HG02970 (cell line): ENCODE measurements around the gene PDE7B.

Experiments used
- ATAC-seq: cut with Tn5 transposase; IDR thresholded peaks from one replicate; pipeline ENCODE4 v1.9.1; 2021; ENCODE audit warnings: mild to moderate bottlenecking, moderate library complexity, moderate number of reproducible peaks; ENCODE audit not compliant: unreplicated experiment, low FRiP score

The PDE7B gene

GRCh38 chr6:135883536-135883935, 32.0 kb downstream of the PDE7B start:
- no peak for ATAC-seq

DNA sequence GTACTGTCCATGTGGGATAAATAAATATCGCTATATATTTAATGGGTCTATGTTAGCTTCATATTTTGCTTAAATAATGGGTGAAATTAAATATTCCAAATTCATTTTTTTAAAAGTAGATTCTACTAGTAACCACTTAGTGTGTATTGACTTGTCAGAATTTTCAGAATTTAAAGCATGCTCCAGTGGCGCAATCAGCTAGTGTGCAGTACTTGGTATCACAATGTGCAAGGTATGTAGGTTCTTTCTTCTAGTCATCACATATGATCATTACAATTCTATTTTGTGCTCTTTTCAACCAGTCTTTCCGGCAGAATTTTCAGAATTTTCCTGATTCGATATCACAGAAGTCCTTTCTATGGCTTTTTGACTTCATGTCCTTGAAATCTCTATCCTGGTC, 32.6 kb downstream of the PDE7B start:
- ATAC-seq, result no peak

GRCh38 chr6:135887069-135887468, 35.6 kb downstream of the PDE7B start:
- no peak for ATAC-seq

DNA sequence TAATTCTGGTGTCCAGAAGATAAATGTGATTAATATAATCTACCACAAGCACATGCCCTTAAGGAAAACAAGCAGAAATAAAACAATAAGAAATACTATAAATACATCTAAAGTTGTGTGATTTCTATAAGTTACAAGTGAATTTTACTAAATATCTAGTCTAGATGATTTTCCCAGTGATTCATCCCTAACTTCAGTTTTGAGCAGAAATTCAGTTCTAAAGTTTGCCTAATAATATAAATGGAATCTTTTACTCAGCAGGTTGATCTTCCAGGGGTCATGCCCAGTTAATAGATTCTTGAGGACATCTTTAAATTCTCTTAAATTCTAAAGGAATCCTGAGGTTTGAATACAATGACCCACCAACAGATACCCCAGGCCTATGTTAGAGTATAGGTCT, 37.3 kb downstream of the PDE7B start:
- ATAC-seq, result no peak

DNA sequence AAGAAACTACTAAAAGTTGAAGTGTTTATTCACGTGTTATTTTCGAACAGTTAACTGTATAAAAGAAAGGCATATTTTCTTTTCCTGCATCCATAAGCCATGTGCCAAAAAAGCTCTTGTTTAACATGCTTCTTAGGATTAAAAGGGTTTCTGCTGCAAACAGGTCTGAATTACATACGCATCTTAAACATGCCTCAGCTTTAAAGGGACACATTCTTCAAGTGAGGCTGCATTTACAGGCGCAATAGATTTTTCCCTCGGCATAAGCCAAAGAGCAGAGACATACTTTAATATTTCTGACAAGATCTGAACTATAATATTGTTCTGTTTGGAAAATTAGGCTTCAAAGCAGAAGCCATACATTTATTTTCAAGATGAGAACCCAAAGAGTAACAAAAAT, 39.4 kb downstream of the PDE7B start:
- ATAC-seq, result no peak

DNA sequence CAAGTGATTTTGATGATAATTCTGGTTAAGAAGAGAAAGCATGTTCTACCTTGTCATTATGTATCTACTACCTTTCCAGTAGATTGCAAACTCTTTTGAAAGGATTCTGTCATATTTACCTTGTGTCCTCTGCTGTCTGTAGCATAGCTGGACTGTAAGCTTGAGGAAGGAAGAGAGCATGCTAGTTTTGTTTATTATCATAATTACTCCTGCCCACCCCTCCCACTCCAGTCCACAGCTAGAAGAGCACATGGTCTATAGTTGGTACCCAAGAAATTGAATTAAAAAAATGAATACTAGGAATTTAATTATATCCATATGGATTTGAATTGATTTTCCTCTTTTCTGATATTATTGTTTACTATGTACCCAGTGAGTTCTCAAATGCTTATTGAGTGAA, 40.2 kb downstream of the PDE7B start:
- no peak for ATAC-seq

DNA sequence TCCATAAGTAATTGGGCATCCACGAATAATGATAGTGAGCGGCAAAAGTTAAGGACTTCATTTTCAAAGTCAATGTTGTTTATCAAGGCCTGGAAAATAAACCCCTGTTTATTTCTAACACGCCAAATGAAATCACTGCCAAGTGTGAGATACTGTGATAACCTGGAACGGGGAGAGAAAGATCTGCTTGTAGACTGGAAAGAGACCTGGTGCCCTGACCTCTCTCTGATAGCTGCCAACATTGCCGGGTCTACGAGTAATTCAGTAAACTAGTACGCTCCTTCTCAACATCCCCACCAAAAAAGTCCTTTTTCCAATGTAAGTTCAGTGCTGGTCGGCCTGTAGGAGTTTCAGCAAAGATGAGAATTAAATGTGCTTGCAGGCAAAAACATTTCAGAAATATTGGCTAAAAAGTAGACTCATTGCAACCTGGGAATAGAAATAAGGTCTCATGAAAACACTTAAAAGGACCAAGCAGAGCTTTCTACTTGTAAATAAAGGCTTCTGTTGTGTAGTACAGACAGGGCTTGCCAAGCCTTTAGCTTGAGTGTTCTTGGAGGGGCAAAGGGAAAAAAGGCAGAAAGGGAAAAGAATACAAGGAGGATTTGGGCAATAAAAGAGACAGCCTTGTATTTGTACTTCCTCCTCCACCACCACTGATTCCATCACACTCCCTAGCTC, 43.9 kb downstream of the PDE7B start:
- ATAC-seq, result no peak

- ATAC-seq, result no peak
These were observed 45.6 kb downstream of the PDE7B start for GRCh38 chr6:135897087-135897486.

- ATAC-seq, result no peak
These were observed 50.4 kb downstream of the PDE7B start for GRCh38 chr6:135901774-135902524.

DNA sequence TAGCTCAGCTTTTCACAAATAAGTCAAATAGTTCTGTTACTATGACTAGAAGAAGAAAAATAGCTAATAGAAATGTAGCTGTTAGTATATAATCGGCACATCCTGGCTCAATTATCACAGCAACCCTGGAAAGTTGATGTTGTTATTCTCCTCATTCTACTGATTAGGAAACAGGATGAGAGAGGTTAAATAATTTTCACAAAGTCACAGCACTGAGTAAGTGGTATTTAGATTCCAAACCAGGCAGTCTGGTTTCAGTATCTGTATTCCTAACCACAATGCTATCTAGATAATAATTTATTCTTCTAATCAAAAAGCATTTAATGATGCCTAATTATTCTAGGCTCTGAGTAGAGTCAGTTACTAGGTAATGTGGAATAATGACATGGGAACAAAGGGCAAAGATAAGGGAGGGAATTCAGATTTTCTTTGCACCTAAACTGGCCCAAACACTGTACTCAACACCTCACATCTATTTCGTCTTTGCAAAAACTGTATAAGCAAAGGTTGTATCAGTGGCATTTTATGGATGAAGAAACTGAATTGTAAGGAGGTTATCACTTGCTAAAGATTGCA, 51.3 kb downstream of the PDE7B start:
- ATAC-seq, result no peak

DNA sequence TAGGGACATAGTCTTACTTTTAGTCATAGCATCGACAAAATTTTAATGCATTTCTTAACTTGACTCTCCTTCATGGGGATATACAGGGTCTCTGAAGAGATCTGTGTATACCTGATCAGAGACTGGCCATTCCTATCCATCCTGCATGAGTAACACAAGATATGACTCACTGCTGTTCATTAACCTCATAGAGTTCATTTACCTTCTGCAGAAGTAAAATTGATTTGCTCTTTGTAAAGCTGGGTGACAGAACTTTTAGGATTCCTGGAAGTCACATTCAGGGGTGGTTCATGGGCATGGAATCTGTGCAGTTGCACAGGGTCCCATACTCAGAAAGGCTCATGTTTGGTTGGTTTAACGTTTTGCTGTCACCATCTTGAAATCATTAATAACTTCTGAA, 53.2 kb downstream of the PDE7B start:
- ATAC-seq, result no peak

DNA sequence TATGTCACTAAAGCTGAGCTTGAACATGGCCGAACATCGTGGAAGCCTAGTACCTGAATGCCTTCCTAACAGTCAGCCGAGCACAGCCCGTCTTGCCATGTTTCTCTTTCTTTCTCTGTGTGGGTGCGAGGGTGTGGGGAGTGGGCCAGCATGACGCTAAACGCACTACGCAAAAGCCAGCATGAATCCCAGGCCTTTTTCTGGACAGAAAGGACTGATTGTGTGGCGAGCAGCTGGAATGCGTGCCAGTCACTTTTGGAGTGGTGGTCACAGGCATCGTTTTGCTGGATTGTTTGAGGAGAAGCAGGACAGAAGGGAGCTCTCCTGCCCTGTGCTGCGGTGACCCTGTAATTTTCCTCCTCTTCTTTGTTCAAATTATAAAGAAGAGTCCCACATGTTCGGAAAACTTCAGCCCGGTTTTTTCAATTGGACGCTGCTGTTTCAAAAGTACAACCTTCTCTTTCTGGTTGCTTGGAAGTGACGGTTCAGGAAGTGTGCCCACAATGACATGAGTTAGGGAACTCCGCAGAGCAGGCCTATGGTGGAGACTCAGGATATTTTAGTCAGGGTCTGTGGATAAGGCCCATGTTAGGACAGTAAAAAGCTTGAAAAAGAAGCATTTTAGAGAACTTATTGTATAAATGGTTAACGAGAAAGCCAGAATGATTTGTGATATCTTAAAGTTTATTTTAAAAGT, 54.3 kb downstream of the PDE7B start:
- ATAC-seq, result no peak

DNA sequence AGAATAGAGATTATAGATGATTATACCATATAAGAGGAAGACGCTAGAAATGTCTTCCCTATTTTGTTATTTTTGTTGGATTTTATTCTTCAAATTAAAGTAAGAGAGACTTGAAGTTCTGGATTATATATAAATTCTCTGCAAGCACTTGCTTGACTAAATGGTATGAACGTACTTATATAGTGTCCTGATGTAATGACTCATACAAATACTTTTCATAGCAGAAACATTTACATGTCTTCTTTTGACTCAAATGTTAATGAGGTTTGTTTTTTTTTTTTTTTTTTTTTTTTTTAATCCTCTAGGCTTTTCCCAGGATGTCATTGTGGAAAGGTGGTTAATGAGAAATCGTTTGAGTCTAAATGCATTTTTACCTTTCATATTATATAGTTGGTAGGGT, 55.0 kb downstream of the PDE7B start:
- ATAC-seq, result no peak

DNA sequence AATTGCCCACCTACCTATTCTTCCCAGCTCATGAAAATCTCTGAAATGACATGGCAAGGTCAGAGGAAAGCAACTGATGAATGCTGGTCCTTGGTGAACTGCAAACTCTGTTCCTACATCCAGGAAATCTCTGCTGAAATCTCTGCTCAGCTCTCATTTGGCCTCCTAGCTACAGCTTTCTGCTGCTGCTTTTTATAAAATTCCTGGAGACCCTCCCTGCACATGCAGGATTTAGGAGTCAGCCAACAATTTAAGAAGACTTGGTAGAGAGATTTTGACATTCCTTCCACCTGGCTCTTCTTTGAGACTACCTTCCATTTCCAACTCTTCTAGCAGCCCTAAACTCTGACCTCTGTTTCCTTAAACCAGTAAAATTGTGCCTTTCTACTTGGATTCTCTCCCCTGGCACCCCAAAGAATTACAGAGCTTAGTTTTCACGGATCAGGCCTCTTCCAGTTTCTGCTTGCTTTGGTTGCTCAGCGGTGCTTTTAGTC, 55.5 kb downstream of the PDE7B start:
- ATAC-seq, result no peak

GRCh38 chr6:135909737-135910387, 58.4 kb downstream of the PDE7B start:
- peak; percentile 55 for ATAC-seq

DNA sequence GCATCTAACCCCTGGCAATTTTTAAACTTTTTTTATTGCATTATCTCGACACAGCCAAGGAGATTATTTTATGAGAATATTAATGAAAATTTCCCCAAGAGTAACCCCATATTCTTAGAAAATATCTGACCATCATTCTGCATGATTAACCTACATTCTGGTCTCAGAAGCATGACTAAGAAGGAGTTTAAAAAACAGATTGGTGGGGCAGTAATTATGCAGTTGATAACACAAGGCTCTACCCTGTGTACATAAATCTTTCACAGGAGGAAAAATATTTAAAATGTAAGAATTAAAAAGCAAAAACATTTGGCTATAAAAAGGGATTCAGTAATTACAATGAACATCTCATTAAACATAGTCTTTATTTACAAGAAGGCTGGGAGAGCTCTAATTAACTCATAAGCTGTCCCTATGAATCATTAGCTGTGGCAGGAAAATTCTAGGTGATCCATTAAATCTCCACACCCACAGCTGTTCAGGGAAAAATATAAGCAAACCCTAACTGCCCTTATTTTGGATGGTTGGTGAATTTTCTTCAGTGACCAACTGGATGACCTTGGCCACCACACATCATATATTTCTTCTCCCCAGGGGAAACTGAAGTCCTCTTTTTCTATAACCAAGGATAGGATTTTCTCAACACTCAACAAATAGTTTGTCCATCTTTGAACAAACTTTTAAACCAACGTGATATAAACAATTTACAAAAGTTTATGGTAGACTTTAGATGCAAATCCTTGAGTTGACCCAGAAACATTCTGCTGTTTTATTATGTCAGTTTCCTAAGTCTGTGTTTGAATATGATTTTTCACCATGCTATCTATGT, 59.5 kb downstream of the PDE7B start:
- ATAC-seq, result no peak

- ATAC-seq, result no peak
These were observed 62.3 kb downstream of the PDE7B start for GRCh38 chr6:135913785-135914184.

- ATAC-seq, result no peak
These were observed 67.5 kb downstream of the PDE7B start for GRCh38 chr6:135919026-135919425.

- no peak for ATAC-seq
These were observed 69.2 kb downstream of the PDE7B start for GRCh38 chr6:135920689-135921088.

DNA sequence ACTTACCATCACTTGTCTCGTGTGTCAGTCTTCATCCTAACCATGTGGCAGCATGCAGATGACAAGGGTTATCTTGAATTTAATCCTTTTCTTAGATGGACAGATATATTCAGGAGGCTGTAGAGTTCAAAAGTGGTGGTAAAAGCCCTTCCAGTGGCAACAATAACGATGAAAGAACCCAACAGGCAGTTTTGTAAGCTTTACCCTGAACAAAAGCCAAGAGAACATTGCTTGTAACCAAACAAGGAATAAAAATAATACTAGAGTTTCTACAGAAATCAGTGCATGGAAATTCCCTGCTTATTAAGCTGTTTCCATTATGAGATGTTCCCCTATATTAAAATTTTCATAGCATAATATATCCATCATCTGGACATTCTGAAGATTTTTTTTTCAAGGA, 69.7 kb downstream of the PDE7B start:
- ATAC-seq, result no peak
